Peyer's patch (tissue), 4 donors: ENCODE measurements around the gene DOCK9. TPM values are rescaled to one million over a fixed set of nuclear protein-coding genes. Genes with fewer than 3 reads are reported as not detected.

ENCODE experiments used
- DNase-seq, 3 donors: peaks; one replicate each; pipeline ENCODE4 v3.0.0-alpha.2; 2017 to 2019
- H3K27ac ChIP-seq, 4 donors: fragments of 200-600 bp; sonication (generic); one replicate each; pipeline ENCODE4 v1.5.1; 2016 to 2019
- H3K27me3 ChIP-seq, 2 donors: fragments of 200-600 bp; sonication (generic); one replicate each; pipeline ENCODE4 v1.5.1; 2019
- H3K36me3 ChIP-seq, 3 donors: fragments of 200-600 bp; sonication (generic); one replicate each; pipeline ENCODE4 v1.5.1; 2016 to 2019
- H3K4me1 ChIP-seq, 4 donors: fragments of 200-600 bp; sonication (generic); one replicate each; pipeline ENCODE4 v1.5.1; 2016 to 2019
- H3K4me3 ChIP-seq, 4 donors: fragments of 200-600 bp; sonication (generic); 1 replicate in 3 of 4; 2 replicates in 1 of 4; pipeline ENCODE4 v1.5.1; 2016 to 2019; ENCODE audit warnings: mild to moderate bottlenecking in 1 of 4
- H3K9me3 ChIP-seq, 4 donors: fragments of 200-600 bp; sonication (generic); one replicate each; pipeline ENCODE4 v1.5.1; 2016 to 2019; ENCODE audit warnings: mild to moderate bottlenecking in 1 of 4
- CTCF ChIP-seq, 6 experiments: fragments of 450-650 bp in 4 of 6; fragments of 200-600 bp in 2 of 6; sonication (generic) in 1 of 6; IDR thresholded peaks; one replicate each; pipeline ENCODE4 v1.5.1; 2017 to 2019; ENCODE audit warnings: antibody characterized with exemption in 6 of 6, mild to moderate bottlenecking in 3 of 6, moderate library complexity in 1 of 6
- POLR2A ChIP-seq, 2 donors: fragments of 450-650 bp; IDR thresholded peaks; one replicate each; pipeline ENCODE4 v1.5.1; 2017; ENCODE audit warnings: antibody characterized with exemption in 2 of 2, mild to moderate bottlenecking in 2 of 2, moderate library complexity in 2 of 2
- total RNA-seq, 4 donors: library from RNA; depleted of rRNA; stranded (reverse); fragments of >200 nt; gene quantifications; one replicate each; pipeline ENCODE4 v1.1.0, GENCODE V29; 2016

Gene DOCK9
- total RNA-seq, 4 donors from 2014 or later = 52.5 to 166 (median 54.2) TPM

- H3K4me1 ChIP-seq = no peaks in the 10 kb centered on the region
- TF ChIP-seq POLR2A (IDR thresholded peaks at IDR 0.05) = no peak
- no peak for TF ChIP-seq CTCF (IDR thresholded peaks at IDR 0.05)
- peak overlapping the region in 1 of 4 donors; percentile 19 for H3K27ac ChIP-seq
- H3K27me3 ChIP-seq = no peaks in the 10 kb centered on the region
- H3K4me3 ChIP-seq = no peak overlapping the region
- no peaks in the 10 kb centered on the region for H3K36me3 ChIP-seq
- DNase-seq = no peak
- H3K9me3 ChIP-seq = no peaks in the 10 kb centered on the region
Observed at GRCh38 chr13:98959786-98960605, 17.9 kb downstream of the DOCK9 start.

GRCh38 chr13:98959291-98959690 is 18.6 kb downstream of the DOCK9 start:
- no peak overlapping the region for H3K27ac ChIP-seq

GRCh38 chr13:98958443-98958794 is 19.4 kb downstream of the DOCK9 start:
- Histone ChIP-seq H3K4me1 (no peaks in the 10 kb centered on the region), H3K27me3 (no peaks in the 10 kb centered on the region), H3K27ac (no peak overlapping the region), H3K4me3 (no peak overlapping the region), H3K9me3 (no peaks in the 10 kb centered on the region), H3K36me3 (no peaks in the 10 kb centered on the region)
- DNase-seq = no peak
- TF ChIP-seq POLR2A (IDR thresholded peaks at IDR 0.05) (no peak), CTCF (IDR thresholded peaks at IDR 0.05) (no peak)

More at GRCh38 chr13:98959291-98959690, 18.6 kb downstream of the DOCK9 start:
- no peaks in the 10 kb centered on the region for H3K27me3 ChIP-seq
- H3K9me3 ChIP-seq = no peaks in the 10 kb centered on the region
- H3K4me1 ChIP-seq = no peaks in the 10 kb centered on the region
- H3K36me3 ChIP-seq = no peaks in the 10 kb centered on the region
- peak in 1 of 3 donors; percentile 71 for DNase-seq
- no peak for TF ChIP-seq CTCF (IDR thresholded peaks at IDR 0.05)
- no peak for TF ChIP-seq POLR2A (IDR thresholded peaks at IDR 0.05)
- H3K4me3 ChIP-seq = no peak overlapping the region

- Histone ChIP-seq H3K27me3 (no peaks in the 10 kb centered on the region), H3K36me3 (no peaks in the 10 kb centered on the region), H3K9me3 (no peaks in the 10 kb centered on the region), H3K4me3 (no peak overlapping the region), H3K4me1 (no peaks in the 10 kb centered on the region), H3K27ac (no peak overlapping the region)
- no peak for DNase-seq
- no peak for TF ChIP-seq POLR2A (IDR thresholded peaks at IDR 0.05)
- TF ChIP-seq CTCF (IDR thresholded peaks at IDR 0.05) = no peak
Observed at GRCh38 chr13:98957731-98958442, 20.0 kb downstream of the DOCK9 start.

- Histone ChIP-seq H3K4me1 (no peaks in the 10 kb centered on the region), H3K9me3 (no peaks in the 10 kb centered on the region), H3K27ac (no peak overlapping the region), H3K27me3 (no peaks in the 10 kb centered on the region), H3K36me3 (no peaks in the 10 kb centered on the region), H3K4me3 (no peak overlapping the region)
- no peak for DNase-seq
- TF ChIP-seq POLR2A (IDR thresholded peaks at IDR 0.05) = no peak
- TF ChIP-seq CTCF (IDR thresholded peaks at IDR 0.05) = no peak
Observed at GRCh38 chr13:98955336-98955735, 22.5 kb downstream of the DOCK9 start.
